SU-DHL-6 (cell line): ENCODE measurements around the gene PRSS2.

ENCODE experiments used
- EZH2phosphoT487 ChIP-seq: fragments of 200-600 bp; sonication (generic), shearing (Covaris generic); conservative IDR thresholded peaks from 2 replicates; pipeline ENCODE4 v1.6.1; 2018; ENCODE audit warnings: mild to moderate bottlenecking, antibody characterized with exemption, low read length, moderate library complexity, mixed read lengths
- TF ChIP-seq, protein P1 (sequence below): fragments of 200-600 bp; sonication (generic); IDR thresholded peaks from one replicate; pipeline ENCODE4 v1.5.1; 2017; ENCODE audit warnings: antibody characterized with exemption, mild to moderate bottlenecking, low read length, moderate library complexity; ENCODE audit not compliant: insufficient read depth, poor library complexity, severe bottlenecking

DNA sequence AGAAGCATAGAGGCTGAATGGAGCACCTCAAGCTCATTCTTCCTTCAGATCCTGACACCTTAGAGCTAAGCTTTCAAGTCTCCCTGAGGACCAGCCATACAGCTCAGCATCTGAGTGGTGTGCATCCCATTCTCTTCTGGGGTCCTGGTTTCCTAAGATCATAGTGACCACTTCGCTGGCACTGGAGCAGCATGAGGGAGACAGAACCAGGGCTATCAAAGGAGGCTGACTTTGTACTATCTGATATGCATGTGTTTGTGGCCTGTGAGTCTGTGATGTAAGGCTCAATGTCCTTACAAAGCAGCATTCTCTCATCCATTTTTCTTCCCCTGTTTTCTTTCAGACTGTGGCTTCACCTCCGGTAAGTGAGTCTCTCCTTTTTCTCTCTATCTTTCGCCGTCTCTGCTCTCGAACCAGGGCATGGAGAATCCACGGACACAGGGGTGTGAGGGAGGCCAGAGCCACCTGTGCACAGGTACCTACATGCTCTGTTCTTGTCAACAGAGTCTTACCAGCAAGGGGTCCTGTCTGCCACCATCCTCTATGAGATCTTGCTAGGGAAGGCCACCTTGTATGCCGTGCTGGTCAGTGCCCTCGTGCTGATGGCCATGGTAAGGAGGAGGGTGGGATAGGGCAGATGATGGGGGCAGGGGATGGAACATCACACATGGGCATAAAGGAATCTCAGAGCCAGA lies 31.0 kb downstream of the PRSS2 start:
- TF ChIP-seq, protein P1, sequence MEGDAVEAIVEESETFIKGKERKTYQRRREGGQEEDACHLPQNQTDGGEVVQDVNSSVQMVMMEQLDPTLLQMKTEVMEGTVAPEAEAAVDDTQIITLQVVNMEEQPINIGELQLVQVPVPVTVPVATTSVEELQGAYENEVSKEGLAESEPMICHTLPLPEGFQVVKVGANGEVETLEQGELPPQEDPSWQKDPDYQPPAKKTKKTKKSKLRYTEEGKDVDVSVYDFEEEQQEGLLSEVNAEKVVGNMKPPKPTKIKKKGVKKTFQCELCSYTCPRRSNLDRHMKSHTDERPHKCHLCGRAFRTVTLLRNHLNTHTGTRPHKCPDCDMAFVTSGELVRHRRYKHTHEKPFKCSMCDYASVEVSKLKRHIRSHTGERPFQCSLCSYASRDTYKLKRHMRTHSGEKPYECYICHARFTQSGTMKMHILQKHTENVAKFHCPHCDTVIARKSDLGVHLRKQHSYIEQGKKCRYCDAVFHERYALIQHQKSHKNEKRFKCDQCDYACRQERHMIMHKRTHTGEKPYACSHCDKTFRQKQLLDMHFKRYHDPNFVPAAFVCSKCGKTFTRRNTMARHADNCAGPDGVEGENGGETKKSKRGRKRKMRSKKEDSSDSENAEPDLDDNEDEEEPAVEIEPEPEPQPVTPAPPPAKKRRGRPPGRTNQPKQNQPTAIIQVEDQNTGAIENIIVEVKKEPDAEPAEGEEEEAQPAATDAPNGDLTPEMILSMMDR: no peak
- TF ChIP-seq EZH2phosphoT487: no peak
